NCI-H1436 (cell line): Measurements from ENCODE around the gene PIP5KL1.

Experiments
- DNase-seq: peaks from one replicate; lab custom pipeline; 2025; lab: John Stamatoyannopoulos, UW

Gene PIP5KL1, protein sequence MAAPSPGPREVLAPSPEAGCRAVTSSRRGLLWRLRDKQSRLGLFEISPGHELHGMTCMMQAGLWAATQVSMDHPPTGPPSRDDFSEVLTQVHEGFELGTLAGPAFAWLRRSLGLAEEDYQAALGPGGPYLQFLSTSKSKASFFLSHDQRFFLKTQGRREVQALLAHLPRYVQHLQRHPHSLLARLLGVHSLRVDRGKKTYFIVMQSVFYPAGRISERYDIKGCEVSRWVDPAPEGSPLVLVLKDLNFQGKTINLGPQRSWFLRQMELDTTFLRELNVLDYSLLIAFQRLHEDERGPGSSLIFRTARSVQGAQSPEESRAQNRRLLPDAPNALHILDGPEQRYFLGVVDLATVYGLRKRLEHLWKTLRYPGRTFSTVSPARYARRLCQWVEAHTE

DNA sequence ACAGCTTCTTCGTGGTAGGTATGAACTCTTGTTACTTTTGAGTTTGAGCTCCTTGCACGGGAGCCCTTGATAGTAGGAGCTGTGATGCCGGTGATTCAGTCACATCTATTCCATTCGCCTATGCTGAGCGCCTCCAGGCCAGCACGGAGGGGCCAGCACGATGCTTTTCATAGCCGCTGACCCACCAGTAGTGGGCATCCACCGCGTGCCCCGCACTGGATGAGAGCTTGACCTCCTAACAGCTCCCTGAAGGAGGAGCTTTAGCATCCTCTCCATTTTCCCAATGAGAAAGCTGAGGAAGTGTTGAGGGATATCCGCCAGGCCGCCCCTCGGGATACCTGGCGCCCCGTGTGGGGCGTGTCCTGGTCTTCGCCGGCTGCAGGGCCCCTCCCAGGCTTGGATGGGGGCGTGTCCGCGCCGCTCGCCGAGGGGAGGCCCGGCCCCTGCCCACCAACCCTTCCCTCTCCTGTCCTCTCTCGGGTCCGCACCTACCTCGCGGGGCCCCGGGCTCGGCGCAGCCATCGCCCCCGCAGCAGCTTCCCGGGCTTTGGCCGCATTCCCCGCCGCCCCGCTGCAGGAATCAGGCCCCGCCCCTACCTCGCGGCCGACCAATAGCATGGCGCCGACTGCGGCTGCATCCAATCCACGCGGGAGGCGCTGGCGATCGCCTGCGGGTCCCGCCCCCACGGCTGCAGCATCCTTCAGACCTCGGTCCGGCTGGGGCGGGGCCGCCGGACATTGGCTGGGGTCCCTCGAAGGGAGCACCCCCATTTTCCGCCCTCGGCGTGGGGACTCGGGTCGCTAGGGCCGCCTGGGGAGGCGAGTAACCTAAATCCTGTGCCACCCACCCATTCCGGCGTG, at the start of gene PIP5KL1:
PIP5KL1 (minus strand) TSS at position 547 of the 861 bp plus-strand sequence; CDS start at position 522, 25 bp downstream.
- peak; percentile 66 for DNase-seq

- DNase-seq: no peak
Measured at GRCh38 chr9:127980060-127980705, 49.6 kb upstream of the PIP5KL1 start.

- no peak for DNase-seq
Measured at GRCh38 chr9:127979333-127980059, 48.9 kb upstream of the PIP5KL1 start.

DNA sequence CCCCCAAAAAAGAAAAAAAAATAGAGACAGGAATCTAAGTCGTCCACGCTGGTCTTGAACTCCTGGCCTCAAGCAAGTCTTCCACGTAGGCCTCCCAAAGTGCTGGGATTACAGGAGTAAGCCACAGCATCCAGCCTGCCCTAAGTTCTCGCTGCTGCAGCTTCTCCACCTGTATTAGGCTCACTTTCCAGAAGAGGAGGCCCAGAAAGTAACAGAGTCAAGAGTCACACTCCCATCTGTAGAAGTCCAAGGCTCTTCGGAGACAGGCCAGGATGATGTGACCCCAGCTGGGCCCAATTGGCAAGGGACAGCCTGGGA, 48.4 kb upstream of the PIP5KL1 start:
- DNase-seq: no peak

DNA sequence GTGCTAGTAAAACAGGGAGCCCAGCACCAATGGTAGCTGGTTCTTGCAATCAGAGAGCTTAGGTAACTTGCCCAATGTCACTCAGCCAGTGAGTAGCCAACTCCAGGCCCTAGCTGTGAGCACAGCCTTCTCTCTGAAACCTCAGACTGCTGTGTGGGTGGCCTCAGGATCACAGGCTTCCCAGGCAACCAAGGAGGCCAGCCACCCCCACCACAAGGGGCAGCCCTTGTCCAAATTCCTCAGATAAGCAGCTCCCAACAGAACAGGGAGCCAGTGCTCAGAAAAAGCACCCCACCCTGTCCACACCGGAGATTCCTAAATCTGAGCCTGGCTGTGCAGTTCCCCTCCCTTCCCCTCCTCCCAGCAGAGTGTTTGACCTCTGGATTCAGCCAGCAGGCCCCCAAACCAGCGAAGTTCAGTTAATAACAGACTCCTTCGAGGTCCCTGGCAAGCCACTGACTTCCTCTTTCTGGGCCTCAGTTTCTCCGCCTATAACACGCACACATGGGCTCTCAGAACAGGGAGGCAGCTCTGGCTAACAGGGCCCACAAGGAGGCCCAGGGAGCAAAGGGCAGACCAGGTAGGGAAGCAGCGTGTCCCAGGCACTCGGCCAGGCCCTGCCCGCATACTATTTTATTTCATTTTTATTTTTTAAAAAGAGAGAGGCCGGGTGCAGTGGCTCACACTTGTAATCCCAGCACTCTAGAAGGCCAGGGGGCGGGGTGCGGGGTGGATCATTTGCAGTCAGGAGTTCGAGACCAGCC, 47.5 kb upstream of the PIP5KL1 start:
- DNase-seq: no peak

GRCh38 chr9:127977009-127977883, 46.7 kb upstream of the PIP5KL1 start:
- DNase-seq: no peak

DNA sequence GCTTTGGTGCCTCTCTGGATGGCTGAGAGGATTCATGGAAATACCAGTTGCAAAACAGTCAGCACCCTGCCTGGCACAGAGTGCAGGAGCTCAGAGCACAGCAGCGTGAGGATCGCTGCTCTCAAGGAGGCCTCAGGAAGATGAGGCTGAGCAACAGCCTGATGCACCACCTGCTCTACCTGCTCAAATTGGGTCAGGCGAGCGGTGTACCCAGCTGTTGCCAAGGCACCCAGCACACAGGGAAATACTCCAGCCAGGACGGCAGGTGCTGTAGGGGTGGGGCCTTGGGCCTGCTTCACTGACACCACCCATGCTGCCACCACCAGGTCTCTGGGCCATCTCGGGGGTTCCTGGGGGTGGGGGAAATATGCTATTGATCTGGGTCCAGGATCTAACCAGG, 45.9 kb upstream of the PIP5KL1 start:
- DNase-seq: peak; percentile 79

DNA sequence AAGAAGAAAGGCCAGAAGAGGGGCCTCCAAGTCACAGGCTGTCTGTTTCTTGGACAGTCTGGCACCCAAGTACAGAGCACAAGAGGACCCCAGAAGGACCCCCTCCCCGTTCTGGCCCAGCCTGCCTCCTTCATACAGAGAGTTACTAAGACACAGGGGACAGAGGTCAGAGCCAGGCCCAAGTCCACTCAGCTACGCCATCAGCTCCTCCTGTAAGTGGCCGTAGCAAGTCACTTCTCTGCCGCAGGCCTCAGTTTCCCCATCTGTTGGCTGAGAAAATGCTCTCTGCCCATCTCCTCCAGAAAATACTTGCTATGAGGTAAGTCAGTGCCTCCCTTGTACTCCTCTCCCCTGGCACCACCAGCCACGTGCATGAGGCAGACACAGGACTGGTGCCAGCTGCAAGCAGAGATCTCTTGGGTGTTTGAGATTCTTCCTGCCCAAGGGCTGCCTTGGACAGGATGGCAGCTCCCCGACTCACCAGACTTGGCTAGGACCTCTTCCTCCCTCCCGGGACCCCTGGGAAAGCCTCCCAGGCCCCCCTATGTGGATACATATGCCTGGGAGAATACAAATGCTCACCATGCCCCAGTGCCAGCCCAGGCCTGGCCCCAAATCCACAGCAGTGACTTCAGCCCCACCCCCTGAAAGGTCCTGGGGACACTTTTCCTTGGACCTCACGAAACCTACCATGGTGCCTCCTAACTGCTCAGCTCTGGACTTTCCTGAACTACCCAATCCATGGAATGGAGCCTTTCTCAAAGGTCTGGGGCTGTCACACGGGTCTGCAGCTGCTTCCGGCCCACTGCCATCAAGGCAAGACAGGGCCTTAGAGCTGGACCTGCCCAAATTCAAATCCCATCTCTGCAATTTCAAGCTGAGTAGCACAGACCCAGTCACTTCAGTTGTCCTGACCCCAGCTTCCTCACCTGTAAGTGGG, 45.1 kb upstream of the PIP5KL1 start:
- no peak for DNase-seq

DNA sequence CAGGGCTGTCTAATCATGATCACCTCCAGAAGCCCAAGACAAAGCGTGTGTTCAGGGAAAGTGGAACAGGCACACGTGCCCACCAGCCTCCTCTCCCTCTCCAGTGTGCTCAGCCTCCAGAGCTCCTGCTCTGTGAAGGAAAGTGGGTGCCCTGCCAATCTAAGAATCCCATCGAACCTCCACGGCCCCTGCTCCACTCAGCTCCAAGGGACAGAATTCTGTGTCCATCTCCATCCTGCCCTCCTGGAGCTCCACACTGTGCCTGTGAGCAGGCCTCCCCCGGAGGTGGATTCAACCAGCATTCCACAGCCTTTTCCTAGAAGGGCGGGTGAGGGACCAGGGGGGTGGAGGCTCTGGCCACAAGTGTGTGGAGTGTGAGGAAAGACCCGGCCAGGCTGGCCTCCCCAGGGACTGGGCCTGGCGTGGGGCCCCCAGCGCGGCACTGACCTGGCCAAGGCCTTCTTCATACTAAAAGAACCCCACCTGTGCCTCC, 44.2 kb upstream of the PIP5KL1 start:
- DNase-seq: no peak

DNA sequence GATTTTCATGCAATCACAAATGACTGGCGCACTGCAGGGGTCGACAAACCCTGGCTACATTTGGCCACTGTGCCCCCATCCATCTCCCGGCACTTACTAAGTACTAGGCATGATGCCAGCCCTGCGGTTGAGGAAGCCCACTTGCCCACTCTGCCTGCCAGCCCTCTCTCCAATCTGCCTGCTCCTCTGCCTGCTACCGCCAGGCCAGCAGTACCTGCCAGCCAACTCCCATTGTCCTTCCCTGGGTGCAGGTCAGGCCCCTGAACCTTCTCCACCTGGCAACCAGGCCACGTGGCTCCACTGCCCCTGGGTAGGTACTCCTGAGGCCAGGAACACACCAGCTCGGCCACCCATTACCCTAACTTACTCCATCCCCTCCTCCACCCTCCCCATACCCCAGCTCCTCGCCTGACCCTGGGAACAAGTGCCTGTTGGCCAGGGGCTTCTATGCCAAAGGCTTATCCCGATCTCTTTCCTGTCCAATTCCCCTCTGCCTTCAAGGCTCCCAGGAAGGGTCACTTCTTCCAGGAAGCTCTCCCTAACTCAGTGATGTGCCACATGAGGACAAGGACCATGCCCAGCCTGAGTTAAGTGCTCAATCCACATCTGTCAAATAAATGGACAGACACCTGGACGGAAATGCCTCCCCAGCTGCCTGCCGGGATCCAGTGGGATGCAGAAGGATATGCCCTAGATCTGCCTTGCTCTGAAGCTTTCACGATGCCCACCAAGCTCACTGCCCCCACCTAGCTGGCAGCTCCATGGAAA, 43.6 kb upstream of the PIP5KL1 start:
- no peak for DNase-seq

DNA sequence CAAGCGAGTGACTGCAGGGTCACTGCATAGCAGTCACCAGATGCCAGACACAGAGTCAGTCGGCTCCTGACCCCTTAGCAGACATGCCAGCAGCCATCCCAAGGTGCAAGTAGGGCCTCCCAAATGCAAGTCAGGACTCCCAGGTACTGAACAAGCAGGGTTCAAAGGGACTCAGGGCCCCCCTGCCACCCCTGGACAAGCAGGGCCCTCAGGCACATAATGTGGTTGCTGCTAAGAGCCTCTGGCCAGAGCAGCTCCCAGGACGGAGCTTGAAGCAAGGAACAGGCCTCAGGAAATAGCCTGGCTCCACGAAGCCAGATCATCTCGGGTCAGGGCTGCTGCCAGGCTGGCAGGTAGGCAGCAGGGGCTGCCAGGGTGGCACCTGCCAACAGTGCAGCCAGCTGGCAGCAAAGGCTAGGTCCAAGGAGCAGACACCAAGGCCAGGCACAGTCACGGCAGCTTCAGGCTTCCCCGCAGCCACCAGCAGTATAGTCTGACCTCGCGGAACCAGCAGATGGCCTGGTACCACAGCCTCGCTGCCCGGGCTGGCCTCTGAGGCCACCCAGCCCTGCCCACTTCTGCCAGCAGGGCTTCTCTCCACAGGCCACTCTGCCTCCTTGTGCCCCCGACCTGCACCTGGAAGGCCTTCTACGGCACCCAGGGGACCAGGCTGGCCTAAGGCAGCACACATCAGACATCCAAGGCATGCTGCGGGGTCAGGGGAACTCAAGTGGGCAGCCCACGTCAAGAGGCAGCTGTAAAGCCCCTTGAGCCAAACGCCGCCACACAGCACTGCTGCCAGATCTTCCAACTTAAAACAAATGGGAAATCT, 42.8 kb upstream of the PIP5KL1 start:
- DNase-seq: no peak

GRCh38 chr9:127972236-127972871, 41.8 kb upstream of the PIP5KL1 start:
- DNase-seq: no peak

DNA sequence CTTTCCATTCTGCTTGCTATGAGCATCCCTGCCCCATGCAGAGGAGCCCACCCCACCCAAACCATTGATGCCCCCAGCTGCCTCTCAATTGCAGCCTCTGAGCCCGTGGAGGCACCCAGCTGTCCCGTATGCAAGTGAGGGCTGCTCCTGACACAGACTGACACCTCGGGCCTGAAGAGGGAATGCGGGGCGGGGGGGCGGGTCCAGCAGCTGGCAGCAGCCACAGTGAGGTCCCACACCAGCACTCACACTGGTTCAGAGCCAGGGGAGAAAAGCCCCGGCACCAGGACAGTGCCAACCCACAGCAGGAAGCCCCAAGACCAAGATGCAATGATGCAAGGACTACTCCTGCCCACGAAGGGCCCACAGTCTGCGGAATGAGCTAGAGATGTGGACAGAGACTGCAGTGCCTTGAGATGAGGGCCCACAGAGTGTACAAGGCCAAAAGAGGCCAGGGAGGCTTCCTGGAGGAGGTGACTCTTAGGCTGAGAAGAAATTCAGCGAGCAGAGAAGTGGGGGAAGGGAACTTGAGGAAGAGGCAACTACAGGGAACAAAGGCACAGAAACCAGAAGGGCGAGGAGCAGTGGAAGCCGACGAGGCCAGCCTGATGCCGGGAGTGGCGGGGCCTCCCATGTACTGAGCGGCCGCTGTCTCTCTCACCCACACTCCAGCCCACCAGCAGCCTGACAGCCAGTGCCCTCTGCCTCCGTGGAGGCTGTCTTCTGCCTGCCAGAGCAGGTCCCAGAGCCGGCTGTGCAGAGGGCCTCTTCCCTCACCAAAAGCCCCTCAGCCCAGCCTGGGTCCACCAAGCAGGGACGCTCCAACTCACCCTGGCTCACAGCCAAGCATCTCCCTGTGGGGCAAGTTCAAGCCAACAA, 41.0 kb upstream of the PIP5KL1 start:
- no peak for DNase-seq

GRCh38 chr9:127970401-127971313, 40.1 kb upstream of the PIP5KL1 start:
- peak; percentile 61 for DNase-seq
